ENCODE results near the gene MYO5B.

MYO5B gene

DNA sequence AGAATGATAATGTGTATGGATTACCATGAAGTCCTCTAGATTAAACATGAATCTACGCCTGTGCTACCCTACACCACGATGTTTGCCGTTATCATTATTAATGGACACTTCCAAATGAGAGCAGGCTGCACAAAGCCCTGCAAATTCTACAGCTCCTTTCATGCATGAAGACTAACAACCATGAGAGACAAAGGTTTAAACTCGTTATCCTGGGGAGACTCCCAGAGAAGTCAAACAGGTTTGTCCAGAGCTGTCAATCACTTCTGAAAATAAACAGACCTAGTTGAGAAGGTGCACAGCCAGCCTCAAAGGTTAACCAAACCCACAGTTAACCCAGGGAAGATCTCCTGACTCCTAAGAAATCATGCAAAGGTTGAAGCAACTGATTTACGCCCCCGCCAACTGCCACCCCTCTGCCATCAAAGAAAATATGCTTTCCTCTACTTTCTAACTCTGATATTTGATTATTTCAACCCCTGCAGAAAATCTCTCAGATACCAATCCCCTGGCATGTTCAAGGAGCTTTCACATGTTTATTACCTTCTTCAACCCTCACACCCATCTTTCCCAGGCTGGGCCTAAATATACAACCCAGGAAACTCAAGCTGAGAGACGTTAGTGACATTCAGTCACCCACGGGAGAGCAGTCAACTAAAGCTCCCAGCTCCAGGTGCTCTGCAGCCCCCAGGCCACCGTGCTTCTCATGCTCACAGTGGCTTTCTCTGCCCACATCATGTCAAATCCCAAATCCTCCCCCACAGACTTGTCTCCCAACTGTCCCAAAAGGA, 35.9 kb downstream of the MYO5B start:
- Histone ChIP-seq H3K27ac (peak overlapping the region in 6 of 21 experiments; percentile 13 to 58 (median 42)), H3K4me3 (no peak overlapping the region)

DNA sequence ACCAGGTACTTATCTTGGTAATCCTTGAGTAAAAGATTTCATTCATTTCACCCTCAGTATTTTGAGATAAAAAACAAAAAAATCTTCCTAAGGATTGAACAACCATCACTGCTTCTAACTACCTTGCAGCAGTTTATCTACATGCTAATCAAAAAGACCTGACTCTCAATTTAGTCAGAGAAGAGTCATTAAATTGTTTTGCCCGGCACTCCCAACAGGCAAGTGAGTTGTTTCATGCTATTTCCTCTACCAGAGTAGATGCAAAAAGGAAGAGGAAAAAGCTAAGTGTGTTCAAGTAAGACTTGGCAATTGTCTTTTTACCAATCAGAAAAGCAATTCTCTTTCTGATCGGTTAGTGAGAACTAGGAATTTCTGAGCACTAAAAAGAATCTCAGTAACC, 39.5 kb downstream of the MYO5B start:
- Histone ChIP-seq H3K27ac (no peak overlapping the region), H3K4me3 (no peak overlapping the region)

DNA sequence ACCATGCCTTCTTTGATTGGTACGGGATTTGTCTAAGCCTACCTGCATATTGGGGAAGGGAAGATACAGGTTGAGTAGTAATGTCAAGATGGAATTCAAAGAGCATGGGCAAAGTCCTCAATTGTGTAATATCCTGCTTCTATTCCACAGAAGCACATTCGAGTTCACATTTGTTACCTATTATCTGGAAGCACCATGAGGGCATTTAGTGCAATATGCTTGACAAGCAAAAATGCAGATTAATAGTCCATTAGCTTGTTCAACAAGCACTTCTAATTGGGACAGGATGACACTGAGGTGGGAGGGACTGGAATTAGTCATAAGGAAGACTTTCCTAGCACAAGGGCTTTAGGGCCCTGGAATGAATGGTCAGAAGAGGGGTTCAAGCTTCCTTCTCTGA, 40.5 kb downstream of the MYO5B start:
- Histone ChIP-seq H3K27ac (no peak overlapping the region), H3K4me3 (no peak overlapping the region)

DNA sequence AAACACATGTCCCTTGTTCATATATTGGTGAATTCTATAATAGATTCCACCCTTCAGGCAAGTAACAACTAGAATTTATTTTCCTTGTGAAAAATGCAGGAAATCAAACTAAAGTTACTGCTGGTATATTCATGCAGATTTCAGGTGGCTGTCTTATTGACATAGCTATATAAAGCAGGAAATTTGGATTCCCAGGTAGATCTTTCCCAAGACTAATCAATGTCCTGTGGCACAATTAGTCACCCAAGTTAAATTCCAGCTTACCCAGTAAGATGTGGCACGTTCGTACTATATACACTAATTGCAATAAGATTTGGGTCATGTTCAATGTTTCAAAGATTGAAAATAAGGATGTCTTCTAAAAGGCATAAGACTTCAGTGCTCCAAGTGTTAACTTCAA, 42.0 kb downstream of the MYO5B start:
- Histone ChIP-seq H3K27ac (no peak overlapping the region), H3K4me3 (no peak overlapping the region)

DNA sequence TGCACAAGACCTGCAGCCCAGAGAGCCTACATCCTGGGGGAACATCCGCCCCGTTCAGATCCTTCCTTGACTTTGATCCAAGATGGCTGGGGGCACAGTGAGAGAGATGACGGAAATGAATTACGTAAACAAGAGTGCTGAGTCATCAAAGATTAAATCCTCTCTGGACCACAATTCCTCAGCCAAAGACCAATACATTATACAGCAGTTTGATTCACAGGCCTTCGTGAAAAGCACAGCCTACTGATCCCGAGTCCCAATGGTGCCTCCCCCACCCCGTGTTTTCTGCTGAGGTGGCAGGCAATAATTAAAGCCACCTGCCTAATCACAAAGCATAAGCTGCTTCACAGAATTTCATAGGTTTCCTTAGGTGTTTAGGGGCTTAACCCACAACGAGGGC, 43.0 kb downstream of the MYO5B start:
- Histone ChIP-seq H3K4me3 (no peak overlapping the region), H3K27ac (no peak overlapping the region)

DNA sequence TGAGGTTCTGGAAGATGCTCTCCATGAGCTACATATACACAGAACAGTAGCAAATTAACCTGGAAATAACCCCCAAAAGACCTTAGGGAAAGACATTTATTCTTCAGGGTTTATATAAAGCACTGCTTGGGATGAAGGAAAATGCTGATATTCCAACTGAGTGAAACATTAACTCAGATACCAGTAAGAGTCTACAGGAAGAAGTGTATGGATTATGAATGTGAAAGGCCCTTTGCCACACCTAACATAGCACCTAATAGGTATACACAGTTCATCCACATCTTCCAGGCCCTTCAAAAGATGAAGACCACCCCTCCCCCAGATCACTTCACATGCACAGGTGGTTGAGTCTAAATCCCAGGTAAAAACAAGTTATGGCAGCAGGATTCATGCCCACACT, 50.4 kb downstream of the MYO5B start:
- no peak overlapping the region for H3K27ac ChIP-seq
- H3K4me3 ChIP-seq: no peak overlapping the region

DNA sequence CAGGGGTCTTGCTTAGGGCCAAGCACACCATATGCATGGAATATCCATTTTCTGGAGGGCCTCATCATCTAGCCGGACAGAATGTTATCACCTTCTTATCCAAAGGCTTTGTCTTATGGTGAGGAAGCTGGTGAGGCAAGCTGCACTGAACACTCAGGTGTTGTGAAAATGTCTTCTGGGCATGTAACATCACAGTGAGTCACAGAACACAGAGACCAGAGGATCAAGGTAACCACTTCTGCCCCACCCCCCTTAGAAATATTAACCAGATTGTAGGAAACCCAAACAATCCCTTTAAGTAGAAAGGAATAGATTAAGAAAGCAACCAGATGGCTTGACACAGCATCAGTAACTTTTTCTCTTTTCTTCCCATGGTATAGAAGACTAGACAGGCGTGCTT, 51.1 kb downstream of the MYO5B start:
- peak overlapping the region in 1 of 21 experiments; percentile 6 for H3K27ac ChIP-seq
- H3K4me3 ChIP-seq: no peak overlapping the region

DNA sequence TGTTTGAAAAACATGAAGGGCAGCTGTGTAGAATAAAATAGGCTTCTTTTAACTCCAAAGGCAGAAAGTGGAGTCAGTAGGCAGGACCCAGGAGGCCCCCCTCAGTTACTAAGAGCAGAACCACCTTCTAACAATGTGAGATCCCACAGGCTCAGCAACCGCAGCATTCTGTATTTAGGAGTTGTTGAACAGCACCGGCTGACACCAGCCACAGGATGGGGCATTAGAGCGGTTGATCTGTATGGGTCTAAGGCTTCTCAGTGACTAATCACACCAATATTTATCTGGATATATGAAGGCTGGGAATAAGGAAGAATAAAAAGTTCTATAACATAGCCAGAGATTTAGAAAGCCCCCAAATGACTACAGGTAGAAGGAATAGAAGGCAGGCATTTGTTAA, 51.7 kb downstream of the MYO5B start:
- Histone ChIP-seq H3K27ac (peak overlapping the region in 1 of 21 experiments; percentile 6), H3K4me3 (no peak overlapping the region)

DNA sequence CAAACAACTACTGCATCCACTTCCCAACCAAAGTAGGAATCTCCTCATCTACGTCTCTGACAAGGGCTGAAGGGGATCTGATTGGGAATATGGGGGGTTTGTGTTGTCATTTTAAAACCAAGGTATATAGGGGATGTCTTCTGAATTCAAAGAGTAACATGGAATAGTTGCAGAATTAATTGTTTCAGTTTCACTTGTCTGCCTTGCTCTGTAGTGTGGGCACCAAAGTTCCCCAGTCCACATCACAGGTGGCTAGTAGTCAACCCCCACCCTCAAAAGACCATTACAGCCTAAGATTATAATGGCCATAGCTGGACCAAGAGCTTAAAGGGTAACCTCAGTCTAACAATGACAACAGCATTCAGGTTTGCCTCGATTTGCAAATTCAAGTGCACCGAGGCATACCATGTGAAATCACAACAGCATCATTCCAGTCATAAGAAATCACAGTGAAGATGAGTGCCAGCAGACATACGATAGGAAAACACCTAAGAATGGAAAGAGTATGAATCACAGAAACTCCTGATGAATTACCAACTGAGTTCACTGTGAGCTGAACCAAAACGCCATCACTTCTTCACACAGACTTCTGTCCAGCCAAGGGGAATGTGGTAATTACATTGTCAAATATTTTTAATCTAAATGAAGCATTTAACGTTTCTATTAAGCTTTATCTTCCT, 52.4 kb downstream of the MYO5B start:
- H3K4me3 ChIP-seq: no peak overlapping the region
- H3K27ac ChIP-seq: no peak overlapping the region

DNA sequence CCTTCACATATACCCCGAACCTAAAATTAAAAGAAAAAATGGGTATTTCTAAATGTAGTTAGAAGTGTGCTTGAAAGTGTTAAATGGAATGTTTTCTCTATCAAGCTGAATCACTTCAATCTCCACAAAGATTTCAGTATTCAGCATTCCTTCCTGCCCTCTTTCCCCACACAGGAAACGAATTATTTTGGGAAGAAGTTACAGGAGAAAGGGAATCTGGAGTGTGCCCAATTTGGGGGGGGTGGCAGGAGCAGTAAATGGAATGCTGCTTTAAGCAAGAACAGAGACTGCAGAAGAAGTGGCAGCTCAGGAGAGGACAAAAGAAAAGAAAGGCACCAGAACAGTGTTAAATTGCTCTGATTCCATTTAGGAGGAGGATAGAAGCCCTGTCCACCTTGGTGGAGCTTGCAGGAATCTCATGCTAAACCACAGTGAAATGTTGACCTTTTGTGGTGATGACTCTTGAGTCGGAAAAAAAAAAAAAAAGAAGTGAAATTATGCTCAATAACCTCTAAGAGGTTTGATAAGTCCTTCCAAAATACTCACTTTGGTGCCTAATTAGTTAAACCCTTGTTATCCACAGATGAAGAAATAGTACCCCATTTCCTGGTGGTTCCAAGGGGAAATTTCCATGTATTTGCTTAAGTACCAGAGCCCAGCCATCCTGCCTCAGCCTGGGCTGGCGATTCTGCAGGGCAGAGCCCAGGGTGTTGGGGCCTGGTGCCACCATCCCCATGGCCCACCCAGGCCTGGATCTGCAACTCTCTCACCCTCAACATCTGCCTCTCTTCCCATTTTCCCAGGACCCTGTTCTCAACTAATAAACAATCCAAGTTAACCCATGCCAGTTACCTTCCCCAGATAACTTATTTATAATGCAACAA, 56.5 kb downstream of the MYO5B start:
- H3K27ac ChIP-seq: no peak overlapping the region
- H3K4me3 ChIP-seq: no peak overlapping the region

DNA sequence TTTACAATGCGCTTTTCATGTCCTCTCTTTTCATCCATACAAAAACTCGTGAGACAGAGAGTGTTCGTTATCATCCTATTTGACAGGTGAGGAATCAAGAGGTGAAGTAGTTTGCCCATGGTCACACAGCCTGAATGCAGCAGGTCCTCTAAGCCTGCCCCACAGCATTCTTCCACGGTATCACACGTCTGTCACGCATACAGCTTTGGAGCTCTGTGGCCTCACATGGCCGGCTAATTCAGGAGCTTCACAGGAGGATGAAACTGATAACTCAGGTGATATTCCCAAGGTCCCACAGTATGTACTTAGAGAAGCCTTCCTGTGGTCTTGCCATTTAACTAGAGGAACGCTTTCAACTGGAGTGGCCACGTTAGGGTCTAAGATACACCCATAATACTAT, 59.0 kb downstream of the MYO5B start:
- no peak overlapping the region for H3K4me3 ChIP-seq
- no peak overlapping the region for H3K27ac ChIP-seq

DNA sequence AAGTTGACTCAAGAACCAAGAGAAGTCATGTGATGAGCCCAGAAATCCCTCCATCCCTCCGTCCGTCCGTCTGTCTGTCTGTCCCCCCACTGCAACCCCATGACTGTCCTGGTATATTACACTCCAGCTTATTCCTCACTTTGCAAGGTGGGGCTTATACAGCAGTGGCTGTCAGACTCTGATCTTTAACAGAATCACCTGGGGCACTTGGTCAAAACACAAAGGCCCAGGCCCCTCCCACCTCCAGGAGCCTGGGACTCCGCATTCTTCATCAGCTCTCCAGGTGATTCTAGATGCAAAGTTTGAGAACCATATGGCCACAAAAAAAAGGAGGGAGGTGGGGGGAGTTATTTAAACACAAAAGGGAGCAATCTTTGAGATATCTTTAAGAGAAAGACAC, 61.4 kb downstream of the MYO5B start:
- H3K27ac ChIP-seq: no peak overlapping the region

DNA sequence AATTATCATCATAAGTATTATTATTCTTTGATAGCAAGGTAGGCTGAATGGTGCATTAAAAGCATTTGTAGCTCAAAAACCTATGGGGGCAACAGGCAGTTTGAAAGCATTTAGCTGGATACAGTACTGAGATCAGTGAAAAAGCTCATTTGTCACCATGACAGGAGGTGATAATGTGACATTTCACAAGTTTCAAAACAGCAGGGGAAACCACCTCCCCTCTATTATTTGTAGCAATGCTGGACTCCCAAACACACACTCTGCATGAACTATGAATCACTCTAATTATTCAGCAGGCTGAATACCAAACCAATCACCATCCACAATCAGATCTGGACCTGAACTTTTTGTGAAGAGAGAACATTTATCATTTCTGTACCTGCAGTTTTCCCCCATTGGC, 63.4 kb downstream of the MYO5B start:
- no peak overlapping the region for H3K4me3 ChIP-seq

More for the DNA sequence above, 61.4 kb downstream of the MYO5B start:
- H3K4me3 ChIP-seq: no peak overlapping the region

DNA sequence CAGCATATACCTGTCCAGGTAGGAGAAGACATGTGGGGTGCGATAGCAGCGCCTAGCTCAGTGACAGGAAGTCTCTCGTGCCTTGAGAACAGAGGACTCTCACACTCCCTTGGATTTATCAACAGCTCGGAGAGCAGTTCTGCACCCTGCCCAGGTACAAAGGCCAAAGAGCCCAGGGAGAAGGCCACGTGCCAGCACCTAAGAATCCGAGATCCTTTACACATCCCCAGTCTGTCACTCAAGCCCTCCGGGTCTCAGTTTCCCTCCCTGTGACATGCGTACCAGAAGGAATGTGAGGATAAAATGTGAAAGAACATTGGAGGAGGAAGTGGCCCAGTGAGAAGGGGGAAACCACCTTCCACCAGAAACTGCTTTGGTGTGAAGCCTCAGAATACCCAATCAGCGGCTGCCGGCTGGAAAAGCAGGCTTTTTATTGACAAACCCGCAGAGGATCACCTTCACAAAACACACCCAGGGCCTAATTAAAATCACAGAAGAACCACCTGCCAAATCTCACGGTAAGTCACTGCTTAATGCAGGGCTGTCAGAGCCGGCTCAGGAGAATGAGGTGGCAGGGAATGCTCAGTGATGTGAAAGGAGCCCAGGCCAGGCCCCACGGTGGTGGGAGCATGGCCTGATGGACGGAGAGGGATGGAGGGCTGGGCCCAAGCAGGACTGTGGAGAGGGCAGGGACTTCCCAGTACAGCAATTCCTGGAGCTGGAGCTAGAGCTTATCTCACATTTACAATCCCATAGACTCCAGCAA, 66.3 kb downstream of the MYO5B start:
- Histone ChIP-seq H3K27ac (peak overlapping the region in 6 of 21 experiments; percentile 5 to 66 (median 35)), H3K4me3 (no peak overlapping the region)

More for the DNA sequence above, 63.4 kb downstream of the MYO5B start:
- H3K27ac ChIP-seq: no peak overlapping the region

DNA sequence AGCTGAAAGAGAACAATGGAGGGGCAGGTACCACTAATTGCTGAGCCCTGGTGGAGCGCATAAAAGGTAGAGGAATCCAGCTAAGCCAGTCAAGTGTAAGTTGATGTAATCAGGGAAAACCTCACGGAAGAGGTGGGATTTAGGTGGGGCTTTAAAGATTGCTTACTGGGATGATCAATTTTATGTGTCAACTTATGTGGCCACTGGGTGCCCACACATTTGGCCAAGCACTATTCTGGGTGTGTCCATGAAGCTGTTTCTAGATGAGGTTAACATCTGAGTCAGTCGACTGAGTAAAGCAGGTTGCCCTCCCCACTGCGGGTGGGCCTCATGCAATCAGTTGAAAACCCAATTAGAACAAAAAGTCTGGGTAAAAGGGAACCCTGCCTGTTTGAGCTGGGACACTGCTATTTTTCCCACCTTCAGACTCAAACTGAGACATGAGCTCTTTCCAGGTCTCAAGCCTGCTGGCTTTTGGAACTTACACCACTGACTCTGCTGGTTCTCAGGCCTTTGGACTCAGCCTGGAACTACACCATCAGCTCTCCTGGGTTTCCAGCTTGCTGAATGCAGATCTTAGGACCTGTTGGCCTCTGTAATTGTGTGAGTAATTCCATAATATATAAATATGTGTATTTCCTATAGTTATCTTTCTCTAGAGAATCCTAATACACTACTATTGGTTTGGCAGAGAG, 67.3 kb downstream of the MYO5B start:
- Histone ChIP-seq H3K4me3 (no peak overlapping the region), H3K27ac (peak overlapping the region in 4 of 21 experiments; percentile 16 to 61 (median 35))

DNA sequence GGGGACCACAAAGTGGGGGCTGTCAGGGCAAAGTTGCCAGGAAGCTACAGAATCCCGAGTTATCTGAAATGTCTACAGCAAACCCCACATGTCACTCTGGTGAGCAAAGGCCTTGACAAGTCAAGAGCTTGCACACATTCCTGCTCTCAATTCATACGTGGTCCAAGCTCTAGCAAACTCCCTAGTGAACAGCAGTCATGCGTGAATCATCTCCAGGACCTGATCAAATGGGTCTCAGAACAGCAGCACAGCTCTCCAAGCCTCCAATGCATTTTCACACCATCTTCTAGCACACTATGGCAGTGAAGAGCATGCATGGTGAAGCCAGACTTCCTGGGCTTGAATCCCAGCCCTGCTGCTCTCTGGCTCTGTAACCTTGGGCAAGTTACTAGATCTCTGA, 68.5 kb downstream of the MYO5B start:
- H3K4me3 ChIP-seq: no peak overlapping the region
- peak overlapping the region in 1 of 21 experiments; percentile 27 for H3K27ac ChIP-seq

DNA sequence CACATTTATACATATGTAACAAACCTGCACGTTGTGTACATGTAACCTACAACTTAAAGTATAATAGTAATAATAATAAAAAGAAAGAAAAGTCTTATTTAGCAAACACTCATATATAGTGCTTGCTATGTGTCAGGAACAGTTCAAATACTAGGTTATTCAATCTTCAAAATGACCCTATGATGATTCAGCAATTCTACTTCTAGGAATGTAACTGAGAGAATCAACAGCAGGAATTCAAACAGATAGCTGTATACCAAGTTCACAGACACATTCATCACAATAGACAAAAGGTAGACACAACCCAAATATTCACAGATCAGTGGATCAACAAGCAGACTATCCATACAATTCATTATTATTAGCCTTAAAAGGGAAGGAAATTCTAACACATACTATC, 69.5 kb downstream of the MYO5B start:
- Histone ChIP-seq H3K27ac (no peak overlapping the region), H3K4me3 (no peak overlapping the region)

DNA sequence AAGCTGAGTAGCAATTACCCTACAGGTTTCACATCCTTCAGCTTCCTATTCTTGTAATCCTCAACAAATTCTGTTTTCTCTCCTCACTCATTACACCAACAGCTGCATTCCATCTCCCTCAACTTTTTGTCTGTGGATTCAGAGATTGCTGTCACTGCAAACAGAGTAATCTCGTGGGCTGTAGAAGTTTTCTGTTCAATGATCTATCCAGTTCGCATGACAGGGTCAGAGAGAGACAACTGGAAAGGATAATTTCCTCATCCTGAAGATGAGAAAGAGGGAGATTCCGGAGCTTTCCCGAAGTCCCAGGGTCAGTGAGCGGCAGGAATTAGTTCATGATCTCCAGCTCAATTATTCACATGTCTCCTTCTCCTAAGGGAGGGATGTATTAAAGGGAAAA, 75.7 kb downstream of the MYO5B start:
- Histone ChIP-seq H3K27ac (no peak overlapping the region), H3K4me3 (no peak overlapping the region)

DNA sequence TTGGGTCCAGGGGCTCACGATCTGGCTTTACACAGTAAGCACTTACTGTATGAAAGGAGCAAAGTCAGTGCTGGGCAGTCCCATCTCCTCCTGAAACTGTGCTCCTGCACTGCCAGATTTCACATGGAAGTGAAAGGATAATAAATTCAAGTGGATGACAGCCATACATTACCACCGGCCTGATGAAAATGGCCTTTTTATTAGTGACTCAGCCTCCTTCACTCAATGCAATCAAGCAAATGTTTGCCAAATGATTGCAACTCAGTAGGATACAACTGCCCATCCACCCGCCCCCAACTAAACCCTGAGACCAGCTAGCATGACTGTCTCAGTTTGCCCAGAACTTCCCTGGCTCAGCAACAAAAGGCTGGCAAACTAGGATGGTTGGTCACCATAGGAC, 77.1 kb downstream of the MYO5B start:
- Histone ChIP-seq H3K4me3 (no peak overlapping the region), H3K27ac (no peak overlapping the region)
